T-cell (primary cell): Measurements from ENCODE around the gene CYP2A6. TPM values are rescaled to one million over a fixed set of nuclear protein-coding genes. Genes with fewer than 3 reads are reported as not detected.
A peak's percentile ranks its signal among the peaks of the same experiment; 100 is the strongest.

Experiments
- ATAC-seq, 4 experiments: fragments of 200-7000 bp in 3 of 4; fragments of 150-1000 bp in 1 of 4; cut with Tn5 transposase; replicated peaks in 1 of 4; 1 replicate in 3 of 4; 2 replicates in 1 of 4; pipeline ENCODE4 v1.10.0; 2021; ENCODE audit warnings: moderate library complexity in 3 of 4, mild to moderate bottlenecking in 2 of 4, moderate number of reproducible peaks in 1 of 4
- CTCF ChIA-PET, 2 donors: fragments of 300-600 bp; sonication (Branson Sonifier 250); formaldehyde crosslinking; loops; one replicate each; lab custom pipeline; 2022; ENCODE audit warnings: antibody characterized with exemption in 2 of 2; lab: Charles Lee
- POLR2A ChIA-PET, 2 donors: fragments of 300-600 bp; sonication (Branson Sonifier 250); formaldehyde crosslinking; loops; one replicate each; lab custom pipeline; 2022; ENCODE audit warnings: antibody characterized with exemption in 2 of 2; lab: Charles Lee
- DNase-seq, 35 experiments: peaks; one replicate each; pipeline versions ENCODE4 v3.0.0 to v3.0.0-alpha.2; 2013 to 2023
- H3K27ac ChIP-seq: one replicate; pipeline ENCODE4 v1.5.1; 2013; ENCODE audit warnings: low read length
- H3K27me3 ChIP-seq, 2 experiments: replicated peaks in 1 of 2; 1 replicate in 1 of 2; 2 replicates in 1 of 2; pipeline versions ENCODE4 v1.6.1 to v1.7.0; 2013; ENCODE audit warnings: low read length in 1 of 2, mixed read lengths in 1 of 2; ENCODE audit not compliant: control insufficient read depth in 2 of 2, insufficient read depth in 2 of 2; ENCODE audit errors: extremely low read depth in 1 of 2
- H3K36me3 ChIP-seq, 2 donors: 1 replicate in 1 of 2; 2 replicates in 1 of 2; pipeline versions ENCODE4 v1.6.1 to v1.7.0; 2013; ENCODE audit warnings: low read length in 1 of 2; ENCODE audit not compliant: control insufficient read depth in 2 of 2, insufficient read depth in 1 of 2; ENCODE audit errors: extremely low read depth in 1 of 2
- H3K4me1 ChIP-seq, 2 experiments: 1 replicate in 1 of 2; 2 replicates in 1 of 2; pipeline versions ENCODE4 v1.6.1 to v1.7.0; 2013; ENCODE audit warnings: low read length in 2 of 2, mixed read lengths in 1 of 2; ENCODE audit not compliant: insufficient read depth in 2 of 2, control insufficient read depth in 1 of 2; ENCODE audit errors: extremely low read depth in 1 of 2
- H3K4me3 ChIP-seq, 2 donors: 1 replicate in 1 of 2; 2 replicates in 1 of 2; pipeline versions ENCODE4 v1.5.1 to v1.7.0; 2013; ENCODE audit warnings: mild to moderate bottlenecking in 2 of 2, low read length in 1 of 2, moderate library complexity in 1 of 2; ENCODE audit not compliant: control insufficient read depth in 1 of 2; ENCODE audit errors: extremely low read depth in 1 of 2
- H3K9me3 ChIP-seq: 2 replicates; pipeline ENCODE4 v1.7.0; 2013
- H3K27ac Mint-ChIP-seq, 2 donors: one replicate each; pipeline ENCODE4 v1.8.0; 2020 to 2021; ENCODE audit warnings: mild to moderate bottlenecking in 2 of 2, mixed read lengths in 2 of 2
- H3K27me3 Mint-ChIP-seq, 2 donors: one replicate each; pipeline ENCODE4 v1.8.0; 2021 to 2022; ENCODE audit warnings: mixed read lengths in 2 of 2
- H3K36me3 Mint-ChIP-seq: one replicate; pipeline ENCODE4 v1.8.0; 2021; ENCODE audit warnings: mixed read lengths
- H3K4me1 Mint-ChIP-seq, 3 donors: one replicate each; pipeline ENCODE4 v1.8.0; 2020 to 2022; ENCODE audit warnings: mixed read lengths in 3 of 3, mild to moderate bottlenecking in 1 of 3
- H3K4me3 Mint-ChIP-seq, 3 donors: one replicate each; pipeline ENCODE4 v1.8.0; 2020 to 2022; ENCODE audit warnings: mild to moderate bottlenecking in 3 of 3, mixed read lengths in 3 of 3, moderate library complexity in 3 of 3
- H3K9me3 Mint-ChIP-seq, 3 donors: one replicate each; pipeline ENCODE4 v1.8.0; 2020 to 2022; ENCODE audit warnings: mixed read lengths in 3 of 3
- WGBS: methylation state at CpG from one replicate; pipeline ENCODE4 v1.1.5; 2013; ENCODE audit warnings: missing lambda C conversion rate; ENCODE audit not compliant: insufficient coverage; 5-methylcytosine and 5-hydroxymethylcytosine counted together
- total RNA-seq, 35 experiments: library from RNA in 6 of 35; stranded (reverse) in 6 of 35; fragments of 120-200 nt in 1 of 35; gene quantifications; one replicate each; pipeline versions ENCODE4 v1.2.1 to v1.2.4 and lab custom pipeline; 2013 to 2026

CYP2A6 gene
- total RNA-seq, 5 donors from 2014 or later (not counting 1 experiment from before 2014, with no cell fraction given): 0.59 to 1.1 (median 0.66) TPM; not detected in 2

- no peaks in the 10 kb centered on the region for H3K27me3 ChIP-seq
- ATAC-seq (peak in 3 of 4 experiments; percentile 9 to 17 (median 13)), DNase-seq (peak in 19 of 35 experiments; percentile 19 to 63 (median 39))
- peaks cover 89 to 97% (median 96%) of the 10 kb centered on the region in 3 donors for H3K4me1 Mint-ChIP-seq
- H3K27me3 Mint-ChIP-seq: no peaks in the 10 kb centered on the region
- ChIA-PET POLR2A (interaction anchor here in 1 of 2 donors (1.6 to 2.0 kb wide), 2 partner anchors 27 to 28 kb away, joined by 4 to 10 read pairs; partner anchors contain the start of gene RAB4B), CTCF (interaction anchor here in 1 of 2 donors (0.6 to 1.7 kb wide), 2 partner anchors 142 to 593 kb away, joined by 3 to 9 read pairs; no protein-coding TSS in a partner anchor)
- H3K36me3 ChIP-seq: peaks cover 11 to 65% of the 10 kb centered on the region in 2 donors
- peaks cover 73 to 100% of the 10 kb centered on the region in 2 experiments for H3K4me1 ChIP-seq
- peak overlapping the region; percentile 96 to 99 for H3K27ac Mint-ChIP-seq
- peaks cover 23% of the 10 kb centered on the region for H3K36me3 Mint-ChIP-seq
- no peaks in the 10 kb centered on the region for H3K9me3 ChIP-seq
- H3K27ac ChIP-seq: peak overlapping the region; percentile 85
- 100% methylated on average over 1 of the region's 2 CpGs for WGBS
- H3K4me3 ChIP-seq: peak overlapping the region in 1 of 2 donors; percentile 38
- H3K9me3 Mint-ChIP-seq: no peaks in the 10 kb centered on the region
- H3K4me3 Mint-ChIP-seq: peak overlapping the region; percentile 58 to 93 (median 81)
These were observed 44.9 kb downstream of the CYP2A6 start for GRCh38 chr19:40805258-40805868.

GRCh38 chr19:40804783-40805242 lies 45.4 kb downstream of the CYP2A6 start:
- Mint-ChIP-seq H3K4me3 (peak overlapping the region; percentile 58 to 93 (median 81)), H3K9me3 (no peaks in the 10 kb centered on the region), H3K27me3 (no peaks in the 10 kb centered on the region), H3K27ac (peak overlapping the region; percentile 96 to 99), H3K36me3 (peaks cover 27% of the 10 kb centered on the region), H3K4me1 (peaks cover 87 to 97% (median 96%) of the 10 kb centered on the region in 3 donors)
- Histone ChIP-seq H3K9me3 (no peaks in the 10 kb centered on the region), H3K36me3 (peaks cover 11 to 66% of the 10 kb centered on the region in 2 donors), H3K27me3 (no peaks in the 10 kb centered on the region), H3K4me1 (peaks cover 72 to 100% of the 10 kb centered on the region in 2 experiments), H3K4me3 (peak overlapping the region in 1 of 2 donors; percentile 1), H3K27ac (peak overlapping the region; percentile 85)
- ChIA-PET CTCF (interaction anchor here in 1 of 2 donors (0.6 kb wide), 1 partner anchor 593 kb away, joined by 3 read pairs; no protein-coding TSS in a partner anchor), POLR2A (interaction anchor here (0.5 to 2.0 kb wide), 3 partner anchors 26 to 1611 kb away, joined by 3 to 4 read pairs (median 4); partner anchors contain the start of gene RAB4B (in 1 of the 2))
- peak in 2 of 35 experiments; percentile 36 to 39 for DNase-seq
- peak in 1 of 4 experiments; percentile 3 for ATAC-seq
- WGBS: 43% methylated on average over 7 of the region's 7 CpGs

GRCh38 chr19:40803857-40804782 lies 46.1 kb downstream of the CYP2A6 start:
- CTCF ChIA-PET: interaction anchor here (0.6 to 1.1 kb wide), 2 partner anchors 13 to 54 kb away, joined by 3 read pairs; partner anchors contain the start of gene ACTMAP (in 1 of the 2)
- Mint-ChIP-seq H3K9me3 (no peaks in the 10 kb centered on the region), H3K36me3 (peaks cover 28% of the 10 kb centered on the region), H3K27ac (peak overlapping the region; percentile 96 to 99), H3K27me3 (no peaks in the 10 kb centered on the region), H3K4me1 (peaks cover 86 to 93% (median 92%) of the 10 kb centered on the region in 3 donors), H3K4me3 (peak overlapping the region; percentile 81 to 93 (median 88))
- POLR2A ChIA-PET: interaction anchor here in 1 of 2 donors (0.5 to 0.6 kb wide), 2 partner anchors 538 to 1611 kb away, joined by 3 to 4 read pairs; no protein-coding TSS in a partner anchor
- H3K4me3 ChIP-seq: peak overlapping the region; percentile 22 to 64
- no peaks in the 10 kb centered on the region for H3K9me3 ChIP-seq
- DNase-seq (peak; percentile 53 to 86 (median 72)), ATAC-seq (peak; percentile 59 to 69 (median 68))
- H3K27me3 ChIP-seq: no peaks in the 10 kb centered on the region
- H3K27ac ChIP-seq: peak overlapping the region; percentile 85
- peaks cover 11 to 59% of the 10 kb centered on the region in 2 donors for H3K36me3 ChIP-seq
- WGBS: 50% methylated on average over 3 of the region's 6 CpGs
- peaks cover 72 to 94% of the 10 kb centered on the region in 2 experiments for H3K4me1 ChIP-seq

GRCh38 chr19:40803170-40803856 lies 46.9 kb downstream of the CYP2A6 start:
- no peaks in the 10 kb centered on the region for H3K9me3 Mint-ChIP-seq
- peaks cover 72 to 88% of the 10 kb centered on the region in 2 experiments for H3K4me1 ChIP-seq
- H3K36me3 ChIP-seq: peaks cover 11 to 51% of the 10 kb centered on the region in 2 donors
- H3K4me3 ChIP-seq: peak overlapping the region; percentile 26 to 64
- peak overlapping the region; percentile 81 to 93 (median 88) for H3K4me3 Mint-ChIP-seq
- H3K4me1 Mint-ChIP-seq: peaks cover 84 to 89% (median 89%) of the 10 kb centered on the region in 3 donors
- peaks cover 28% of the 10 kb centered on the region for H3K36me3 Mint-ChIP-seq
- H3K27me3 ChIP-seq: no peaks in the 10 kb centered on the region
- DNase-seq (no peak), ATAC-seq (no peak)
- CTCF ChIA-PET: interaction anchor here (0.6 to 1.1 kb wide), 2 partner anchors 14 to 53 kb away, joined by 3 read pairs; partner anchors contain the start of gene ACTMAP (in 1 of the 2)
- POLR2A ChIA-PET: no interaction called here
- no peaks in the 10 kb centered on the region for H3K27me3 Mint-ChIP-seq
- no CpG with 5 or more reads among the region's 9 CpGs for WGBS
- peak overlapping the region; percentile 96 to 99 for H3K27ac Mint-ChIP-seq
- H3K27ac ChIP-seq: peak overlapping the region; percentile 85
- H3K9me3 ChIP-seq: no peaks in the 10 kb centered on the region

- peak overlapping the region; percentile 96 to 99 for H3K27ac Mint-ChIP-seq
- 52% methylated on average over 9 of the region's 11 CpGs for WGBS
- DNase-seq (peak in 1 of 35 experiments; percentile 30), ATAC-seq (no peak)
- no peaks in the 10 kb centered on the region for H3K9me3 Mint-ChIP-seq
- POLR2A ChIA-PET: no interaction called here
- peaks cover 83 to 89% (median 87%) of the 10 kb centered on the region in 3 donors for H3K4me1 Mint-ChIP-seq
- peak overlapping the region; percentile 26 to 64 for H3K4me3 ChIP-seq
- H3K36me3 Mint-ChIP-seq: peaks cover 23% of the 10 kb centered on the region
- peak overlapping the region; percentile 81 to 93 (median 88) for H3K4me3 Mint-ChIP-seq
- CTCF ChIA-PET: no interaction called here
- no peaks in the 10 kb centered on the region for H3K9me3 ChIP-seq
- peaks cover 11 to 43% of the 10 kb centered on the region in 2 donors for H3K36me3 ChIP-seq
- no peaks in the 10 kb centered on the region for H3K27me3 ChIP-seq
- peaks cover 68 to 88% of the 10 kb centered on the region in 2 experiments for H3K4me1 ChIP-seq
- peak overlapping the region; percentile 85 for H3K27ac ChIP-seq
- H3K27me3 Mint-ChIP-seq: no peaks in the 10 kb centered on the region
These were observed 47.7 kb downstream of the CYP2A6 start for GRCh38 chr19:40802300-40803169.
